Activated CD8-positive, alpha-beta memory T cell treated with anti-CD3 and anti-CD28 coated beads, Interleukin-2, amount 50 U/mL, for 1 hour (primary cell): ENCODE results near the gene ACLY.
"Not testable (repeated sequence)": the region's sequence is repeated elsewhere in the genome, so short reads cannot be mapped to it uniquely, and the experiment has no call there.

Experiments used
- DNase-seq: peaks from one replicate; pipeline ENCODE4 v3.0.0-alpha.2; 2020; ENCODE audit errors: extremely low read depth

Gene ACLY

DNA sequence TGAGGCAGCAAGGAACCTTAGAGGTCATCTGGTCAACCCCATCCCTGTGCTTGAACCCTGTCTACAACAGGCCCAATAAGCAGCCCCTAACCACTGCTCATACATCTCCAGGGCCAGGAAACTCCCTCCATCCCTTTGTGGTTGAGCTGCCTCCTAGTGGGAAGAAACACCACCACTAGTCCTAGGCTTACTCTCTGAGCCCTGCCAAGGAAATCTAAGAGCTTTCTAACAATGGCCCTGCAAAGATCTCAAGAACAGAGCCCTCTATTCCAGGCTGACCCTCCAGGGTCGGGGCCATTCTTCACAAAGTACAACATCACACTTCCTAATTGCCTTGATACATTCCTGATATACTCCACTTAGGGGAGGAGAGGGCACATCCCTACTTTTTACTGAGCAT lies 5.8 kb downstream of the ACLY start:
- no peak for DNase-seq

DNA sequence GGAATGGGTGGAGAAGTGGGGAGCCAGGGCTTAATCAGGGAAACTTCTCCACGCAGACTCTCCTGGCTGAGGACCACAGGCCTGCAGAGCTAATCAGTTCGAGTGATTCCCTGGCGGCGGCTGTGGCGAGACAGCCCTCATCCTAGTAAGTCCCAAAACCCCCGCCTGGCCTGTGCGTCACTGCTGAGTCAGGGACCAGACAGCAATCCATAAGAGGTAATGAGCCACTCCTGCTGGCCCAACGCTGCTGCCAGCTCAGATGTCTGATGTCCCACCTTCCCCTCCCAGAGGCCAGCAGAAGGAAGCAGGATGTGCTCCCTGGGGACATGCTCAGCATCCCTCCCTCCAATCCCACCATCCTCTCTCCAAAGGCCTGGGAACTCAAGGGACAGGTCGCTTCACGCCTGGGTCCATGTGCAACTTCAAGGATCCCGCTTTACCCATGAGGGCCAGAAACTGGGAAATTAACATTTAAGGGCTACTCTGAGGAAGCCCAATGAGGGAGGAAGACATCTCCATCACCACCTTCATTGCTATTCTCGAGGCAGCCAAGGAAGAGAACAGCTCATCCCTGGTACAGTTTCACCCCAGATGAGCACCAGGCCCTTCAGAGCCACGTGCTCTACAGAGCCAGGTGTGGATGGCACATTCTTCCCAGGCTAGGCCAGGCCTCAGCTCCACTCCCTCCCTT lies 7.9 kb downstream of the ACLY start:
- DNase-seq, result no peak

DNA sequence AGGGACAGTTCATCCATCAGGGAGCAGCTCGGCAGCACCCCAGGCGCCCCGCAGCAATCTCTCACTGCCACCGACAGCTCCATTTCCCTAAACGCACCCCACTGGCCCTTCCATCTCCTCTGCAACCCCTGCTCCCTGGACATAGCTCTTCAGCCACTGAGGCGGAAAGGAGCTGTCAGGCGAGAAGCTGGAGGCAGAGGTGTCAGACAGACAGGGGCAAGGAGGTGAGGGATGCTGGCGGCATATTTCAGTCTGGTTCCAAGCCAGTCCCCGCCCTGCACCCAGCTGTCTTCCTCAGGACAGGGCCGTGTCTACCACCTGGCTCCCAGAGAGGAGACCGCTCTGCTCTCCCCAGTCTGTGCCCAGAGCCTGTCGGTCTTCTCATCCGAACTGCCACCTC lies 9.7 kb downstream of the ACLY start:
- no peak for DNase-seq

DNA sequence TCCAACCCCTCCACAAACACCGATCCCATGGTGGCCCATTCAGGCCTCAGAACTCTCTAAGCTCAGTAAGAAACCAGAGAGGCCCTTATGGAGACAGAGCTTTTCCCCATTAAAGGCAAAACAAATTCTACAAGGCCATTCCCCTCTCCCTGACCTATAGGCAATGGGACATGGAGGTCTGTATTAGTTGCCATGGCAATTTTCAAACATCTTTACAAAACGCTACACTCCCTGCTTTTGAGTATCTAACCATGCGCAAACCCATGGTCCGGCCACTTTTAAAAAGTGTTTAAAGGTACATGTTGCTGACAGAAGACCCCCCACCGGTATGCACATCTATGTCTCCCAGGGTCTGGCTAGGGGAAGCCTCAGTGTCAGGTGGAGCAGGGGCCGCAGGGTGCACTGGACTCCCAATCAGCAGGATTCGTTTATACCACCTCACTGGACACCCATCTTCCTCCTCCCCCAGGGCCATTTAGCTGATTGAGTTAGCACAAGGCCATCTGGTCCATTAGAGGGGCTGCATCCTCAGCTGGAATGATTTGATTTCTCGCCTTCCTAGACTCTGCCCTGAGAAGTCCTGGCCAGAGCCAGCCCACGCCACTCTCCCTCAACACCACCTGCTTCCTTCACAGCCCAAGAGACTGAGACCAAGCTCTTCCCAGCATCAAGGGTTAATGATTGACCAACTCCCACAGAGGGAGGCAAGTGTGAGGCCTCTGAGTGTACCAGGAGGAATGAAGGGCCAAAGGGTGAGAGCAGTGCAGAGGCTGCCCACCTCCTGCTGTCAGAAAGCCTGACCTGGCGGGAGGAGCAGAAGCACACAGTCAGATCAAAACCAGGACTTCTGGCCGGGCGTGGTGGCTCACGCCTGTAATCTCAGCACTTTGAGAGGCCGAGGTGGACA lies 10.9 kb downstream of the ACLY start:
- no peak for DNase-seq

DNA sequence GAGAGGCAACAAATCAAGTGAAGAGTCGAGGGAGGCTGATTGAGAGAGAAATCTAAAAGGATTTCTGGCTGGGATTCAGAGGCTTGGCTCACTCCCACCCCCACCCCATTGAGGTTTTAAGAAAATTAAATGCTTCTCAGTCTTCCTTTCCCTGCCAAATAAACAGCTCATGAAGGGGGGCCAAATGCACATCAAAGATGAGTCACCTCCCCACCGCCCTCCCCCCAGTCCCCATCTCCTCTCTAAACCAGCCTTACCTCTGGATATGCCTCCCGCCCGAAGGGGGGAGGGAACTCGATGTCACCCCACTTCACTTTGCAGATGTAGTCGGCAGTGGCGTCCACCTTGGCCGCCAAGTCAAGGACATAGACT lies 11.6 kb downstream of the ACLY start:
- no peak for DNase-seq

DNA sequence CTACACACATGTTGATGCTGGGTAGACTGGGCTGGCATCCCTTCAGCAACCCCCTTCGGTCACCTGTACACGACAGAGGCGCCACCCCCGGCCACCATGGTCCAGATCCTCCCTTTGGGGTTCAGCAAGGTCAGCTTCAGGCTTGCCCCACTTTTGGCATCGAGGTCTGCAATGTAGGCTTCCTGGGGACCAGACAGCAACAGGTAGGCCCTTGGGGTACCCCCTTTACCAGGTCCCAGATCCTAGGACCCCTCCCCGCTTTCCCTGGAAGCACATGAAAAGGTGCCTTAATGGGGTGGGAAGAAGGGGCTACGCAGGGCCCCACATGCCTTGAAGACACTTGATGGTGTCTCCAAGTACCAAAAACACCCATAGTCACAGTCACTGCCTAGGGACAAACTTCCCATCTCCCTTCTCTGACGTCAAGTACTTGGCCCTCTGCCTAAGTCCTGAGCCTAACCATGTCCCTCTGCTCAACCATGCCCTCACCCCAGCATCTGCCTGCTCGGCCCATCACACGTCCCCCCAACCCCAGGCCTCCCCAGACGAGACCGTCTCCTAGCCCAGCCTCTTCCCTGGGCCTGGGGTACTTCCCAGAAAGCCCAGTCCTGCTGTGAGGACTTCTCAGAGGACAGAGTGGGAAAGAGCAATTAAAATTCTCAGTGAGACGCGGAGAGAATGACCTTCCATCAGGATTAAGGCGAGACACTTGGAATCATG lies 12.1 kb downstream of the ACLY start:
- no peak for DNase-seq

DNA sequence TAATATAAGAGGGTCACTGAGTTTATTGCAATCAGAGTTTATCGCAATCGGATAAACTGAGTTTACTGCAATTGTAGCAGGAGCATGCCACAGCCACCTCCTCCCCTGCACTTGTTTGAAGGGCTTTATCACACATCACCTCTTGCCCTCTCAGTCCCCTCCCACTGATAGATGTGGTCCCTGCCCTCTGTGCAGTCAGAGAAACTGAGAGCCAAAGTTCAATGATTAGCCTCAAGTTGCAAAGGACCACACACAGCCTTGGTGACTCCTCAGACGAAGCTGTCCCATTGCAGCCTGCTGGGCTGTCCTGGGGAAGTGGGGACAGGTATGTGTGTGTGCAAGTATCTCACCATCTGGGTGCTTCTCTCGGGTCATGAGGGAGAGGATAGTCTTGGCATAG lies 13.6 kb downstream of the ACLY start:
- no peak for DNase-seq

DNA sequence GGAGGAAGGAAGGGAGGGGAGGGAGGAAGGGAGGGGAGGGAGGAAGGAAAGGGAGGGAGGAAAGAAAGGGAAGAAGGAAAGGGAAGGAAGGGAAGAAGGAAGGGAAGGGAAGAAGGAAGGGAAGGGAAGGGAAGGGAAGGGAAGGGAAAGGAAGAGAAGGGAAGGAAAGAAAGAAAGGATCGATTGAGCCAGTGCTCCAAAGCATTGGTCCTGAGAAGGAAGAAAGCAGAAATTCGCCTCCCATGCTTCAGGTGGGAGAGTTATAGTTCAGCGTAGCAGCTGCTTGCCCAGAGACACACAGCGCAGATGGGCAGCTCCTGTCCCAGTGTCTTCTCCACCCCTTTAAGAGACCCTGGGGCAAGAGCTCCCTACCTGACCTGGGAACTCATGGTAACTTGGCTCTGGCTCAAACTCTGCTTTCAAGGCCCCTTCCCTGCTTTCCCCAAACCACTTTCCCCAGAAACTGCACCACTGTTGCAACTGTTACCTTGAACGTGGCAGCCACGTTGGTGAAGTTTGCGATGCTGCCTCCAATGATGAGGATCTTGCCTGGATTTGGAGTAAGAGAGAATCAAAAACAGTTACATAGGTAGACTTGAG lies 14.4 kb downstream of the ACLY start:
- no peak for DNase-seq

DNA sequence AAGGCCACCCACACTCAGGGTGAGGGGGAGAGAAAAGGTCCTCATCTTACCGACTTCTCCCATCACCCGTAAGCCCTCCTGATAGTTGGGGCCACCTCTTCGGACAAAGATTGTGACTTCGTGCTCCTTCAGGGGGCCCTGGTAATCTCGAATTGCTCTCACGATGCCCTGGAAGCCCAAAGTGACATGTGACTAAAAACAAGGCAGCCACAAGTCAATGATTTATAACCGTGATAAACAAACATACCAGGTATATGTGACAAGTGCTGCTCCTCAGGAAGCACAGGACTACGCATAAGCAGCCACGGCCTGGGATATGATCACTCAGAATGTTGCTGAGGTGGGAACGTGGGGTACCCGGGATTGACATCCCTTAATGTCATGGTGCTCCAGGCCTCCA lies 17.1 kb downstream of the ACLY start:
- no peak for DNase-seq

DNA sequence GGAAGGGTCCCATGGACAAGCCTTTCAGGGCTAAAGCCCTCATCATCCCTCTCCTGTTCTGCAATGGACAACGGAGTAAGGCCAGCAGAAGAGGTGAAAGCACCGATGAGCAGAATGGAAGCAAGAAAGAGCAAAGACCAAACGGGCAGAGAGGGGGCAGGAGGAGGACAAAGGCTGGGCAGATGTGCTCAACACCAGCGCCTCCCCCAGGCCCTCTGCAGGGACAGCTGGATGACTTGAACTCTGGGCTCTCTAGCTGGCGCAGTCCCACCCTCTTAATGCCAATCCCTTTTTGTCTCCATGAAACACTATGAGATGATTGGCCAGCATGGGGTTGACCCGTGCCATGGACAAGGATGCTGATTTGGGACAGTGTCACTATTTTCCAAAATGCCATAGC lies 22.0 kb downstream of the ACLY start:
- no peak for DNase-seq

DNA sequence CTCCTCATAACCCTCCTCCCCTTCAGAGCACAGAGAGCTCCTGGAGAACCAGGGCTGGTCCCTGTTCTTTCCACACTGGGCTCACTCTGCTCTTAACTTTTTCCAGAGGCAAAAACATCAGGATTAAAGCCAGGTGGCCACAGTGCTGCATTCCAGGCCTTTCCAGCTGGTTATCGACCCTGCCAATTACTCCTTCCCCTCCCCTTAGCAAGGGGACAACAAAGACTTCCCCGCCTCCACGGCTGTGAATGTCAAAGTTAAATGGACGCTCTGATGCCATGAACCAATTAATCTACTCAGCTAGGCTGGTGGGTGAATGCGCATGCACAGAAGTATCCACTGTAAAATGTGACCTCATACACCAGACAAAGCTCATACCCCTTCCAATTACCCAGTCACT lies 23.1 kb downstream of the ACLY start:
- DNase-seq, result no peak

DNA sequence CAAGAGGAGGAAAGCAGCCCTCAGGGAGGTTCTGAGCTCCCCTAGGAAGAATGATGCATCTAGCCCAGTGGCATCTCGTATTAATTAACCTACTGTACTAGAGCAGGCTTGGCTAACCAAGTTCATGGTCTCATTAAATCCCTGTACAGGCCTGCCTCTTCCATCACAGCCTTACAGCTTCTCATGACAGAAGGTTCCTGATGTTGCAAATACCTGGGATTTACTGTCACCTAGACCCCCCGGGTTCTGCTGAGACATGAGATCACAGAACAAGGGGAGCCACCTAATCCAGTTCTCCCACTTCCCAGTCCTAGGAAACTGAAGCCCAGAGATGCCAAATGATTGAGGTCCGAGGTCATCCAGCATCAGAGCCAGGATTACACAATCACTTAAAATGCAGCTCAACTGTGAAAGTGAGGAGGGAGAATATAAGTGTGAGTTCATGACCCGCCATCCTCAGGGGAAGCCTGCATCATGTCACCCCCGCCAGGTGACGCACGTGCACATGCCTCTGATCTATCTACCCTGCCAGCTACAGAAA lies 23.9 kb downstream of the ACLY start:
- DNase-seq, result no peak

DNA sequence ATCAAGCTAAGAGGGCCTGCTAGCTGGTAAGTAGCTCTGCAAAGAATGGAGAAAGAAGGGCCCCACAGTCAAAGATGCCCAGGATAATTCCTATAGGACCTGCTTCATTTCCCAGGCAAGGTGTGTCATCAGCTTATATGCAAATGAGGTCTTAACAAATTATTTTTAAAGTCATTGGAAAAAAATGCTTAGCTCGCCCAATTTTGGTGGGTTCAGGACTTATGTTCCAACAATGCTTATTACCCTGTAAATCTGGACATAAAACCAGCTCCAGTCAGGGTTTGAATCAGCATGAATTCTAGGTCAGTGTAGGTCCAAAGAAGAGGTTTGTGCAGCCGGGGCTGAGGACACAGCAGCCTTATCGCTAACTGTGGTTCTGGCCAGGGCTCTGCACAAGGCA lies 25.4 kb downstream of the ACLY start:
- DNase-seq, result no peak

DNA sequence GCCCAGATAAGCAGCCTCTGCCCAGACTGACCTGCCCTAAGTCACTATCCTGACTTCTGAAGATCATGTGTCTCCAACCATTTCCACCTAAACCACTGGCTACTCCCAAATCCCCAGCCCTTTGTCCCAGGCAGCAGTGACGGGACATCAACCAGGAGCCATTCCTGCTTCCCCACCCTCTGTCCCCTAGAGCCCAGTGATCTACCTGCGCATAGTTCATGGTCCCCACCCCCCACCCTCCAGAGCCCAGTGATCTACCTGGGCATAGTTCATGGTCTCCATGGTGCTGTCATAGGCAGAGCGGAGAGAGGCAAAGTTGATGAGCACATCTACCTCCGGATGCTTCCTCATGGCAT lies 26.8 kb downstream of the ACLY start:
- no peak for DNase-seq

DNA sequence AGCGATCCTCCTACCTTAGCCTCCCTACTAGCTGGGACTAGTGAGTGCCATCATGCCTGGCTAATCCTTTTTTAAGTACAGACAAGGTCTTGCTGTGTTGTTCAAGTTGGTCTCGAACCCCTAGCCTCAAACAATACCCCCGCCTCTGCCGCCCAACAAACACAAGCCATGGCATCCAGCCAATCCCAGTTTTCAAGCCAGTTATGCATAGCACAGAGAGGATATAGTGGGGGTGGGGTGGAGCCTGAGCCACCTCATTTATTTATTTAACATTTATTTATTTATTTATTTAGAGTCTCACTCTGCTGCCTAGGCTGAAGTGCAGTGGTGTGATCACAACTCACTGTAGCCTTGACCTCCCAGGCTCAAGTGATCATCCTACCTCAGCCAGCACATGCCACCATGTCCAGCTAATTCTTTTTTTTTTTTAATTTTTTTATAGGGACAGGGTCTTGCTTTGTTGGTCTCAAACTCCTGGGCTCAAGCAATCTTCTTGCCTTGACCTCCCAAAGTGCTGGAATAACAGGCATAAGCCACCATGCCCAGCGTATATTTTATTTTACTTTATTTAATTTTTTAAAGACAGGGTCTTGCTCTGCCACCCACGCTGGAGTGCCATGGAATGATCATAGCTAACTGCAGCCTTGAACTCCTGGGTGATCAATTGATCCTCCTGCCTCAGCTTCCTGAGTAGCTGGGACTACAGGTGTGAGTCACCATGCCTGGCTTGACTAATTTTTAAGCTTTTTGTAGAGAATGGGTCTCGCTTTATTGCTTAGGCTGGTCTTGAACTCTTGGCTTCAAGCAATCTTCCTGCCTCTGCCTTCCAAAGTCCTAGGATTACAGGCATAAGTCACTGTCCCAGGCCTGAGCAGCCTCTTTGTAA lies 27.4 kb downstream of the ACLY start:
- DNase-seq, result no peak

DNA sequence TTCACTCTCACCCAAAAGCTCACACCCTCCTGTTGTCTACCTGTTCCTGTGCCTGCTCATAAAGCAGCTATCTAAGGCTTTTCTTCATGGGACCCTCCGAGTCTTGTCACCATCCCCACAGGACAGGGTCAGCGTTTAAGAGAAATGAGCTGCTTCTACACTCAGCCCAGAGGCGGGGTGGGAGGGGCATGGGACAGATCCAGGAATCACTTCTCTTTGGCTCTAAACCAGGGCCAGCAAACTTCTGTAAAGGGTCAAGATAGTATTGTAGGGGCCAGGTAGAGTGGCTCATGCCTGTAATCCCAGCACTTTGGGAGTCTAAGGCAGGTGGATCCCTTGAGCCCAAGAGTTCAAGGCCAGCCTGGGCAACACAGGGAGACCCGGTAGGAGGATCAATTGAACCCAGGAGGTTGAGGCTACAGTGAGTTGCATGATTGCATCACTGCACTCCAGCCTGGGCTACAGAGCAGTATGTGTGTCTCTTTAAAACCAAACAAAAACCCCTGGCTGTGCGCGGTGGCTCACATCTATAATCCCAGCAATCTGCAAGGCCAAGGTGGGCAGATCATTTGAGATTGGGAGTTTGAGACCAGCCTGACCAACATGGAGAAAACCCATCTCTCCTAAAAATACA lies 30.3 kb downstream of the ACLY start:
- DNase-seq, result no peak

DNA sequence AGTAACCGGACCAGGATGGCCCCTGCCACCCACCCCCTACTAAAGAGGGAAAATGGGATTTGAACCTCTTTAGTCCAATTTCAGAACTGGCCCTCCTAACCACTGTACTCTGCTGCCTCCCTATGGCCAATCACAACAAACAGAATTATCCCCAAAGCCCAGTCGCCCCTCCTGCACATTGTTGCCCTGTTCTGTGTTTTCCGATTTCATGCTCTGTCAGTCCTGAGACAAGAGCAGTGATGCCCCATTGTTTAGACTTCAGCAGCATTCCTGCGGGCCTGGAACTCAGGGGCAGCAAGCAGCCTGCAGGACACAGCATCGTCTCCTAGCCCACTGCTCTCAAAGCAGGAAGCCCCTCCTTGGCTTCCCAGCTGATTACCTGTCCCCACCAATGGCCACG lies 33.0 kb downstream of the ACLY start:
- no peak for DNase-seq

DNA sequence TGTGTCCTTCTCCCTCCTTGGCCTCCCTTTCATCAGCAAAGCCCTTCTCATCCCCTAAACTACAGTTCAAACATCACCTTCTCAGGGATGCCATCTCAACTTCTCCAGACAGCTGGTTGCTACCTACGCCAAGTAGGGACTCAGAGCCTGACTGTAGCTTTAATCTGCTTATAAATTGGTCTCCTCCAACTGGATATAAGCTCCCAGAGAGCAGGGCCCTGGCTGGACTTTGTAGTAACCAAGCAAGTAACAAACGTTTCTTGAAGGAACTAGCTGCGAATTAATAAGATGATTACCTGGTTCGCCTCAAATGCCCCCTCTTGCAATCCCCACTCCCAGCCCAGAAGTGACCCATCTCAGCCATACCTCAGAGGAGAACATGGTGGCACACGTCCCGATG lies 36.0 kb downstream of the ACLY start:
- no peak for DNase-seq

DNA sequence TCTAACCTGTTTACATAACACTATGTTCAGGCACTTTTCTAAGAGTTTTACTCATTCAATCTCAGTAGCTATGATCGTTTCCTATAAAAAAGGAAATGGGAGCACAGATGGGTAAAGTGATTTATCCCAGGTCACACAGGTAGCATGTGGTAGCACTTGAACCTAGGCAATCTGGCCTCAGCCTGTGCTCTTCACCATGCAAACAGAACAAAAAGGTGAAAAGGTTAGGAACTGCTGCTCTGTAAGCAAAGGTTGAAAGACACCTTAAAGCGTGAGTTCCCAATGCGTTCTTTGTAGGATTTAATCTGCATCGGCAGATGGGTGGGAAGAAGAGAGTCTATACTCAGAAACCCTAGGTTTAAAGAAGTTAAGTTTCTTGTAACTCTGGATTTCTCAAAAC lies 38.6 kb downstream of the ACLY start:
- DNase-seq, result no peak

DNA sequence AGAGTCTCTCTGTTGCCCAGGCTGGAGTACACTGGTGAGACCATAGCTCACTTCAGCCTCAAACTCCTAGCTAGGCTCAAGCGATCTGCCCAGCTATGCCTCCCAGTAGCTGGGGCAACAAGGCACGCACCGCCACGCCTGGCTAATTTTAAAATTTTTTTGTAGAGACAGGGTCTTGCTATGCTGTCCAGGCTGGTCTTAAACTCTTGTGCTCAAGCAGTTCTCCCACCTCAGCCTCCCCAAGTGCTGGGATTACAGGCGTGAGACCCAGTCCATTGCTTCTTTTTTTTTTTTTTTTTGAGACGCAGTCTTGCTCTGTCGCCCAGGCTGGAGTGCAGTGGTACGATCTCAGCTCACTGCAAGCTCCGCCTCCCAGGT lies 44.5 kb downstream of the ACLY start:
- not testable (repeated sequence) for DNase-seq
